Naive thymus-derived CD8-positive, alpha-beta T cell (primary cell): ENCODE measurements around the gene FADS6. TPM values are rescaled to one million over a fixed set of nuclear protein-coding genes. Genes with fewer than 3 reads are reported as not detected.
"Not testable (repeated sequence)": the region's sequence is repeated elsewhere in the genome, so short reads cannot be mapped to it uniquely, and the experiment has no call there.

Source experiments
- ATAC-seq, 2 donors: fragments of 150-1000 bp; cut with Tn5 transposase in 1 of 2; sonication (Bioruptor Pico), chemical (Tn5 transposase) in 1 of 2; 1 replicate in 1 of 2; 2 replicates in 1 of 2; pipeline ENCODE4 v1.10.0; 2021; ENCODE audit warnings: mild to moderate bottlenecking in 2 of 2, moderate library complexity in 2 of 2
- POLR2A ChIA-PET: fragments of 350-600 bp; sonication (Branson Sonifier 250); formaldehyde crosslinking; loops from one replicate; lab custom pipeline; 2021; ENCODE audit warnings: antibody characterized with exemption; lab: Charles Lee
- DNase-seq, 10 donors: peaks; one replicate each; pipeline versions ENCODE4 v3.0.0 to v3.0.0-alpha.2; 2020 to 2022
- H3K27ac Mint-ChIP-seq, 10 donors: one replicate each; pipeline ENCODE4 v1.8.0; 2020 to 2022; ENCODE audit warnings: mild to moderate bottlenecking in 10 of 10, mixed read lengths in 10 of 10, moderate library complexity in 4 of 10, inconsistent platforms in 1 of 10
- H3K27me3 Mint-ChIP-seq, 5 donors: one replicate each; pipeline ENCODE4 v1.8.0; 2021 to 2022; ENCODE audit warnings: mixed read lengths in 5 of 5
- H3K36me3 Mint-ChIP-seq, 3 donors: one replicate each; pipeline ENCODE4 v1.8.0; 2020 to 2022; ENCODE audit warnings: mixed read lengths in 3 of 3, mild to moderate bottlenecking in 2 of 3, inconsistent platforms in 1 of 3
- H3K4me1 Mint-ChIP-seq, 4 donors: one replicate each; pipeline ENCODE4 v1.8.0; 2021 to 2022; ENCODE audit warnings: mixed read lengths in 4 of 4
- H3K4me3 Mint-ChIP-seq, 10 donors: one replicate each; pipeline ENCODE4 v1.8.0; 2020 to 2022; ENCODE audit warnings: mild to moderate bottlenecking in 10 of 10, mixed read lengths in 10 of 10, moderate library complexity in 6 of 10, inconsistent platforms in 1 of 10
- H3K9me3 Mint-ChIP-seq, 9 donors: one replicate each; pipeline ENCODE4 v1.8.0; 2020 to 2022; ENCODE audit warnings: mixed read lengths in 9 of 9, mild to moderate bottlenecking in 3 of 9, inconsistent platforms in 1 of 9, moderate library complexity in 1 of 9
- polyA plus RNA-seq, 3 donors: library from polyadenylated mRNA; unstranded; fragments of 300-500 nt; fragmentation: Illumina TruSeq; gene quantifications; one replicate each; pipeline ENCODE4 v1.2.3, GENCODE V29; 2021
- total RNA-seq, 8 experiments: library from RNA in 2 of 8; stranded (reverse) in 2 of 8; gene quantifications; one replicate each; pipeline ENCODE4 v1.2.3 and lab custom pipeline; 2021 to 2026

FADS6 gene
- total and polyA plus RNA-seq, 5 experiments from 2014 or later: not detected

- H3K27ac Mint-ChIP-seq, POLR2A ChIA-PET: not testable (repeated sequence)
Observed at GRCh38 chr17:74870028-74870427, 23.4 kb downstream of the FADS6 start.

GRCh38 chr17:74868908-74869255 is 24.6 kb downstream of the FADS6 start:
- H3K4me3 Mint-ChIP-seq: no peak overlapping the region
- H3K27ac Mint-ChIP-seq: peak overlapping the region in 1 of 10 donors; percentile 30
- ATAC-seq: no peak
- DNase-seq: no peak
- H3K9me3 Mint-ChIP-seq: no peaks in the 10 kb centered on the region
- peaks cover 23 to 30% (median 27%) of the 10 kb centered on the region in 4 donors for H3K4me1 Mint-ChIP-seq
- peaks cover 0 to 4% (median 0%) of the 10 kb centered on the region in 3 donors for H3K36me3 Mint-ChIP-seq
- peaks cover 0 to 3% (median 0%) of the 10 kb centered on the region in 5 donors for H3K27me3 Mint-ChIP-seq
- POLR2A ChIA-PET: no interaction called here

More at GRCh38 chr17:74870028-74870427, 23.4 kb downstream of the FADS6 start:
- H3K9me3 Mint-ChIP-seq, H3K4me3 Mint-ChIP-seq, H3K36me3 Mint-ChIP-seq, ATAC-seq, DNase-seq, H3K27me3 Mint-ChIP-seq: not testable (repeated sequence)
- peaks cover 20 to 27% (median 25%) of the 10 kb centered on the region in 4 donors for H3K4me1 Mint-ChIP-seq

GRCh38 chr17:74868251-74868907 is 25.1 kb downstream of the FADS6 start:
- peaks cover 0 to 3% (median 0%) of the 10 kb centered on the region in 5 donors for H3K27me3 Mint-ChIP-seq
- H3K4me1 Mint-ChIP-seq: peaks cover 21 to 26% (median 23%) of the 10 kb centered on the region in 4 donors
- ATAC-seq: no peak
- peak overlapping the region in 2 of 10 donors; percentile 30 to 46 for H3K27ac Mint-ChIP-seq
- peaks cover 0 to 4% (median 0%) of the 10 kb centered on the region in 3 donors for H3K36me3 Mint-ChIP-seq
- POLR2A ChIA-PET: interaction anchor here (1.1 kb wide), 1 partner anchor 118 kb away, joined by 3 read pairs; no protein-coding TSS in a partner anchor
- no peaks in the 10 kb centered on the region for H3K9me3 Mint-ChIP-seq
- no peak overlapping the region for H3K4me3 Mint-ChIP-seq
- no peak for DNase-seq

- no peak for ATAC-seq
- Mint-ChIP-seq H3K4me1 (peaks cover 10 to 19% (median 15%) of the 10 kb centered on the region in 4 donors), H3K36me3 (peaks cover 0 to 4% (median 0%) of the 10 kb centered on the region in 3 donors), H3K4me3 (no peak overlapping the region), H3K27me3 (peaks cover 0 to 8% (median 0%) of the 10 kb centered on the region in 5 donors), H3K27ac (no peak overlapping the region), H3K9me3 (no peaks in the 10 kb centered on the region)
- POLR2A ChIA-PET: interaction anchor here (0.5 to 0.7 kb wide), 3 partner anchors 10 to 267 kb away, joined by 3 to 8 read pairs (median 6); no protein-coding TSS in a partner anchor
- no peak for DNase-seq
Observed at GRCh38 chr17:74866198-74866835, 27.1 kb downstream of the FADS6 start.

GRCh38 chr17:74865504-74866197 is 27.8 kb downstream of the FADS6 start:
- DNase-seq (no peak), ATAC-seq (no peak)
- POLR2A ChIA-PET: interaction anchor here (0.5 to 1.2 kb wide), 4 partner anchors 110 to 267 kb away, joined by 3 to 6 read pairs (median 4); partner anchors contain the start of gene RAB37
- Mint-ChIP-seq H3K4me3 (no peak overlapping the region), H3K4me1 (peaks cover 9 to 21% (median 15%) of the 10 kb centered on the region in 4 donors), H3K27me3 (peaks cover 0 to 14% (median 4%) of the 10 kb centered on the region in 5 donors), H3K36me3 (peaks cover 0 to 4% (median 0%) of the 10 kb centered on the region in 3 donors), H3K9me3 (no peaks in the 10 kb centered on the region), H3K27ac (peak overlapping the region in 1 of 10 donors; percentile 55)

GRCh38 chr17:74864866-74865395 is 28.5 kb downstream of the FADS6 start:
- Mint-ChIP-seq H3K36me3 (peaks cover 0 to 4% (median 0%) of the 10 kb centered on the region in 3 donors), H3K4me3 (peak overlapping the region in 1 of 10 donors; percentile 8), H3K27ac (peak overlapping the region in 4 of 10 donors; percentile 14 to 88 (median 66)), H3K4me1 (peaks cover 9 to 28% (median 20%) of the 10 kb centered on the region in 4 donors), H3K9me3 (no peaks in the 10 kb centered on the region), H3K27me3 (peaks cover 0 to 19% (median 9%) of the 10 kb centered on the region in 5 donors)
- ATAC-seq (peak; percentile 45 to 50), DNase-seq (peak; percentile 33 to 81 (median 64))
- POLR2A ChIA-PET: interaction anchor here (0.7 to 1.2 kb wide), 5 partner anchors 74 to 128 kb away, joined by 3 to 5 read pairs (median 5); partner anchors contain the start of genes NAT9 and RAB37

GRCh38 chr17:74864297-74864865 is 29.1 kb downstream of the FADS6 start:
- POLR2A ChIA-PET: interaction anchor here (0.6 to 1.4 kb wide), 7 partner anchors 8 to 482 kb away, joined by 3 to 5 read pairs (median 3); partner anchors contain the start of genes FDXR, NAT9 and RAB37
- Mint-ChIP-seq H3K27me3 (peaks cover 0 to 21% (median 9%) of the 10 kb centered on the region in 5 donors), H3K4me1 (peaks cover 9 to 29% (median 20%) of the 10 kb centered on the region in 4 donors), H3K27ac (peak overlapping the region in 3 of 10 donors; percentile 57 to 88 (median 74)), H3K4me3 (no peak overlapping the region), H3K36me3 (peaks cover 0 to 4% (median 0%) of the 10 kb centered on the region in 3 donors), H3K9me3 (no peaks in the 10 kb centered on the region)
- DNase-seq (no peak), ATAC-seq (no peak)

- no peak for DNase-seq
- ATAC-seq: no peak
- Mint-ChIP-seq H3K9me3 (no peaks in the 10 kb centered on the region), H3K36me3 (peaks cover 0 to 6% (median 0%) of the 10 kb centered on the region in 3 donors), H3K4me1 (peaks cover 12 to 29% (median 23%) of the 10 kb centered on the region in 4 donors), H3K27ac (no peak overlapping the region), H3K4me3 (peak overlapping the region in 2 of 10 donors; percentile 22 to 26), H3K27me3 (peaks cover 6 to 28% (median 15%) of the 10 kb centered on the region in 5 donors)
- POLR2A ChIA-PET: interaction anchor here (0.6 to 3.3 kb wide), 7 partner anchors 9 to 481 kb away, joined by 3 to 13 read pairs (median 3); partner anchors contain the start of gene FDXR
Observed at GRCh38 chr17:74863420-74864296, 29.8 kb downstream of the FADS6 start.

- Mint-ChIP-seq H3K27ac (no peak overlapping the region), H3K27me3 (peaks cover 9 to 32% (median 20%) of the 10 kb centered on the region in 5 donors), H3K9me3 (no peaks in the 10 kb centered on the region), H3K4me1 (peaks cover 10 to 30% (median 23%) of the 10 kb centered on the region in 4 donors), H3K36me3 (peaks cover 0 to 6% (median 0%) of the 10 kb centered on the region in 3 donors), H3K4me3 (no peak overlapping the region)
- DNase-seq (no peak), ATAC-seq (no peak)
- POLR2A ChIA-PET: interaction anchor here (0.6 to 3.3 kb wide), 7 partner anchors 72 to 206 kb away, joined by 3 to 13 read pairs (median 4); no protein-coding TSS in a partner anchor
Observed at GRCh38 chr17:74862919-74863318, 30.5 kb downstream of the FADS6 start.

GRCh38 chr17:74862108-74862901 is 31.1 kb downstream of the FADS6 start:
- Mint-ChIP-seq H3K4me3 (peak overlapping the region in 8 of 10 donors; percentile 10 to 77 (median 65)), H3K27me3 (peaks cover 13 to 37% (median 26%) of the 10 kb centered on the region in 5 donors), H3K36me3 (peaks cover 0 to 6% (median 0%) of the 10 kb centered on the region in 3 donors), H3K9me3 (no peaks in the 10 kb centered on the region), H3K27ac (peak overlapping the region in 1 of 10 donors; percentile 69), H3K4me1 (peaks cover 10 to 30% (median 23%) of the 10 kb centered on the region in 4 donors)
- DNase-seq (peak; percentile 54 to 83 (median 70)), ATAC-seq (peak; percentile 73 to 74)
- POLR2A ChIA-PET: interaction anchor here (0.6 to 3.3 kb wide), 8 partner anchors 11 to 205 kb away, joined by 3 to 13 read pairs (median 4); partner anchors contain the start of gene FDXR
